ENCODE measurements around the gene TCF3. TPM values are rescaled to one million over a fixed set of nuclear protein-coding genes. Genes with fewer than 3 reads are reported as not detected.
A peak's percentile ranks its signal among the peaks of the same experiment; 100 is the strongest.

The TCF3 gene
- total and polyA plus RNA-seq, 2 of the 8 experiments (the other 6 are each of a cell fraction or from before 2014, with no cell fraction given), result 241 to 348 TPM

- Histone ChIP-seq H3K27me3 (replicated peaks in 1 of 4; ENCODE audit: control insufficient read depth in 3 of 4, extremely low read depth in 1 of 4, insufficient read depth in 3 of 4, low read length in 3 of 4) (no peaks in the 10 kb centered on the region), H4K20me1 (replicated peaks in 1 of 2; ENCODE audit: control insufficient read depth in 1 of 2, insufficient read depth in 2 of 2, low read length in 2 of 2) (peaks cover 18 to 22% of the 10 kb centered on the region in 2 experiments), H3K79me2 (ENCODE audit: control insufficient read depth in 1 of 2, insufficient read depth in 2 of 2, low read length in 2 of 2) (peaks cover 0 to 8% of the 10 kb centered on the region in 2 experiments; a peak in 1 of 4 replicates), H2BK12ac (ENCODE audit: low read depth, low read length) (no peak overlapping the region), H3K27ac (ENCODE audit: low read depth, low read length) (no peak overlapping the region), H2BK5ac (ENCODE audit: low read depth, low read length) (no peak overlapping the region), H2AK5ac (ENCODE audit: low read depth, low read length) (no peak overlapping the region), H2BK120ac (replicated peaks; ENCODE audit: low read depth, low read length) (no peak overlapping the region), H3K9ac (replicated peaks in 1 of 4; ENCODE audit: extremely low read depth in 1 of 4, low read depth in 3 of 4, low read length in 3 of 4) (no peak overlapping the region), H3K4me2 (ENCODE audit: insufficient read depth in 1 of 2, low read depth in 2 of 2, low read length in 2 of 2) (no peak overlapping the region), H3K79me1 (ENCODE audit: low read depth, low read length) (peaks cover 10% of the 10 kb centered on the region; the same call in 1 of the 2 replicates), H3K9me3 (ENCODE audit: insufficient read depth in 2 of 2, low read depth in 1 of 2, low read length in 1 of 2) (no peaks in the 10 kb centered on the region), H3K4me1 (replicated peaks in 1 of 4; ENCODE audit: control insufficient read depth in 3 of 4, insufficient read depth in 4 of 4, low read length in 3 of 4) (peaks cover 0 to 3% (median 0%) of the 10 kb centered on the region in 4 experiments; a peak in 3 of 7 replicates), H3K56ac (replicated peaks; ENCODE audit: insufficient read length, low read depth, low read length) (no peak overlapping the region), H2AFZ (ENCODE audit: low read length) (no peak overlapping the region), H2BK15ac (ENCODE audit: low read length) (no peak overlapping the region), H3K23me2 (ENCODE audit: low read depth, low read length) (no peaks in the 10 kb centered on the region), H3K4ac (replicated peaks; ENCODE audit: insufficient read length, low read depth, low read length) (no peak overlapping the region), H4K5ac (ENCODE audit: insufficient read length, low read depth, low read length) (no peak overlapping the region), H4K91ac (replicated peaks; ENCODE audit: insufficient read length, low read length) (no peak overlapping the region), H3K14ac (ENCODE audit: insufficient read length) (no peak overlapping the region), H3K23ac (ENCODE audit: insufficient read length) (no peak overlapping the region), H3K4me3 (ENCODE audit: extremely low read depth in 1 of 4, insufficient read depth in 2 of 4, low read depth in 3 of 4, low read length in 4 of 4) (no peak overlapping the region), H2BK20ac (ENCODE audit: low read length) (no peak overlapping the region), H3K36me3 (ENCODE audit: control insufficient read depth in 2 of 4, insufficient read depth in 4 of 4, low read length in 3 of 4) (peaks cover 8 to 45% (median 33%) of the 10 kb centered on the region in 4 experiments), H4K8ac (ENCODE audit: extremely low read depth, insufficient read depth, low read length) (peak overlapping the region; percentile 68; the same call in 1 of the 2 replicates), H3K18ac (ENCODE audit: extremely low read depth, low read length) (no peak overlapping the region)
- 91% methylated on average over 28 of the region's 32 CpGs; no CpG with 5 or more reads in 1 of the 2 experiments for WGBS, 2 experiments (ENCODE audit: extremely low coverage in 1 of 2, insufficient coverage in 1 of 2, insufficient read length in 1 of 2, insufficient replicate concordance in 2 of 2, low coverage in 1 of 2, low lambda C conversion rate in 2 of 2, missing lambda C conversion rate in 1 of 2)
- TF ChIP-seq MAFK (IDR thresholded peaks at IDR 0.05; ENCODE audit: low read depth, low read length), result no peak
- no peak for TF ChIP-seq CTBP2 (IDR thresholded peaks at IDR 0.05; ENCODE audit: borderline replicate concordance, insufficient read depth, insufficient read length, low read length)
- no peak for TF ChIP-seq SP4 (IDR thresholded peaks at IDR 0.05; ENCODE audit: low read length)
- TF ChIP-seq SP1 (IDR thresholded peaks at IDR 0.05; ENCODE audit: low read depth, low read length), result no peak
- no peak for TF ChIP-seq RBBP5 (IDR thresholded peaks at IDR 0.05; ENCODE audit: borderline replicate concordance, low read depth, low read length)
- TF ChIP-seq NANOG (IDR thresholded peaks at IDR 0.05; ENCODE audit: insufficient read depth, low read depth, low read length, poor library complexity, severe bottlenecking), result no peak
- no peak for TF ChIP-seq RNF2 (IDR thresholded peaks at IDR 0.05; ENCODE audit: borderline replicate concordance, low read depth, low read length, missing control alignments, poor library complexity, severe bottlenecking)
- no peak for TF ChIP-seq CEBPB (IDR thresholded peaks at IDR 0.05; ENCODE audit: low read depth, low read length)
- no peak for TF ChIP-seq ASH2L (IDR thresholded peaks at IDR 0.05; ENCODE audit: low read length)
- no peak for TF ChIP-seq POLR2A (IDR thresholded peaks at IDR 0.05; ENCODE audit: control extremely low read depth in 1 of 2, low read depth in 2 of 2, low read length in 2 of 2)
- no peak for TF ChIP-seq SAP30 (IDR thresholded peaks at IDR 0.05; ENCODE audit: insufficient read depth, insufficient replicate concordance, low read length)
- TF ChIP-seq KDM4A (IDR thresholded peaks at IDR 0.05; ENCODE audit: low read depth, low read length, severe bottlenecking), result no peak
- DNase-seq (ENCODE audit: low read depth in 1 of 2, low spot score in 2 of 2) (no peak), FAIRE-seq (no peak)
- ChIA-PET POLR2A (ENCODE audit: partially characterized antibody) (interaction anchor here (1.0 to 2.0 kb wide), 6 partner anchors 8 to 80 kb away, joined by 3 to 6 read pairs (median 4); no protein-coding TSS in a partner anchor), CTCF (ENCODE audit: partially characterized antibody) (interaction anchor here (0.6 to 3.5 kb wide), 6 partner anchors 10 to 1674 kb away, joined by 3 to 9 read pairs (median 4); no protein-coding TSS in a partner anchor)
These were observed 25.9 kb downstream of the TCF3 start for GRCh38 chr19:1626417-1627010.

Measured in H1 (cell line).